Effector CD8-positive, alpha-beta T cell (primary cell): Measurements from ENCODE around the gene MAMDC4.
"Not testable (repeated sequence)": the region's sequence is repeated elsewhere in the genome, so short reads cannot be mapped to it uniquely, and the experiment has no call there.

Source experiments
- DNase-seq: peaks from one replicate; lab custom pipeline; 2025; lab: John Stamatoyannopoulos, UW

Gene MAMDC4

DNA sequence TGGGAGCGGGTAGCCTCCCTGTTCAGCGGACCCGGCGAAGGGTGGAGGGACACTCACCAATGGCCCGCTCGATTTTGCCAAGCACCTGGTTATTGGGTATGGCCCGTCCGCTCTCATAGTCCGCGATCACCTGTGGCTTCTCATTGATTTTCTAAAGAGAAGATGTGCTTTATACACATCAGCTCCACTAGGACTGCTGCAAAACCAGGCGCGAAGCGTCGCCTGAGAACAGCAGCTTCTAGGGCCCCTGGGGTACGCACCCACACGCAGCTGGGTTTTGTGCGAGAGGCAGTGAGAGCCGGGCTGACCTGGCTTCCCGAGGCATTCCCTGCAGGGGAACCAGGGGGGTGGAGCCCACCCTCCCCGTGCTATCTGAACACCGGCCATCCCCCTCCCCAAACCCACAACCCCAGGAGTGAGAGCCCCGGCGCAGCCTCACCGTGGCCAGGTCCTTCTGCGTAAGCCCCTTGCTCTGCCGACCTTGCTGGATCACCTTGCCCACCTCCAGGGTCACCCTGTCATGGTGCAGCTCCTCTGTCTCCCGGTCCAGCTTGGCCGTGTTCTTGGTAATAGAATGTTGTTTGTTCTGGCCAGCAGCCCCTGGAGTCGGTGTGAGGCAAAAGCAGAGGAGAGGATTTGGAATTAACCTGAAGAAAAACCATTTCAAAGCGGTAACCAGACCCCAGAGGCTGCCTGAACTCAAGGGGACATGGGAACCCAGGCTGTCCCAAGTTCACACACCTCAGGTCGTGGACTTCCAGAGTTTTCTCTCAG is 10.9 kb downstream of the MAMDC4 start:
- DNase-seq = no peak

DNA sequence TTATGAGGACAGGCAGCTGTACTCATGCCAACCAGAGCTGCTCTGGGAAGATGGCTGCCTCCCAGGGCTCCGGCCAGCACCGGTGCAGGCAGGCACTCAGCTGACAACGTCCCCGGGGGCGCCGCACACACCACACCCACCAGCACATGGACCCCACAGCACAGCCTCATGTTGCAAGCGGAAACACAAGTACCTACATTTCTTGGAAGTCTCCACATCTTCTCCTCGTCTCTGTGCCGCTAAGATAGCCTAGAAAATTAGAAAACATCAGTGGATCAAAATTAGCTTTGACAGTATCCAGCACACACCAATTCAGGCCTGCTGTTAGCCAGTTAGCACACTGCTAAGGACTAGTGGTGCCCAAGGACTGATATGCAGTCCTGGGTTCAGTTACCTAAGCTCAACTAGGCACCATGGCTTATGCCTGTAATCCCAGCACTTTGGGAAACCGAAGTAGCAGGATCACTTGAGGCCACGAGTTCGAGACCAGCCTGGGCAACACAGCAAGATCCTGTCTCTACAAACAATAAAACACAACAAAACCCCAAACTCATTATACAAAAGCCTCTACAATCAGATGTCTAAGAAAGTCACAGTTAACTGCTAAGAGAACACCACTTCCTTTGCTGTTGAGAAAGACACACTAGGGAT is 11.6 kb downstream of the MAMDC4 start:
- no peak for DNase-seq

DNA sequence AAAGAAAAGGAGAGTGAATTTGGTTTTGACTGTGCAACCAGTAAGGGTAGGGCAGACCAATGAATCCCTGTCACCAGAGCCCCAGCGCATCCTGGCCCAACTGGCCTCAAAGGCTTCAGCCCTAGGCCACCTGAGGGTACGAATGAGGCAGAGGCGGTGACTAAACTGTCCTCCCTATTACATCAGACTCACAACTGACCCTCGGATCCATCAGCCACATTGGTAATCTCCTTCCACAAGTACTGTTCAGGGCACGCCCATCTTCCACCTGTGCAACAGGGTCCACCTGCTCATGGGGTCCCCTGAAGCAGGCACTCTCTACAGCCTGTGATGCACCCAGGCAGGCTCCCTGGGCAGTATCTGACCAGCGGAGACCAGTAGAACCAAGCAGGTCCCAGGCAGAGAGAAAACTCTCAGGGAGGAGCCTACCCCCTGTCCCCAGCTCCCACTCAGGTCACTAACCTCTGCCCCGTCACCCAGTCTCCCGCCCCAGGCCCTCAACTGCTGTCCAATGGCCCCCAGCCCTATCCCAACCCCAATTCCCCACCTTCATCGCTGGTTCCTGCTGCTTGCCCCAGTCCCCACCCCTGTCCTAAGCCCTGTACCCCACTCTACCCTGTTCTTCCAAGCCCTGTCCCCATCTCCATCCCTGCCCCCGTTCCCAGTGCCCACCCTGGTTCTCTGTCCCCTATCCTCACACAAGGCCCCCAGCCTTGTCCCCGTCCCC is 13.1 kb downstream of the MAMDC4 start:
- no peak for DNase-seq

DNA sequence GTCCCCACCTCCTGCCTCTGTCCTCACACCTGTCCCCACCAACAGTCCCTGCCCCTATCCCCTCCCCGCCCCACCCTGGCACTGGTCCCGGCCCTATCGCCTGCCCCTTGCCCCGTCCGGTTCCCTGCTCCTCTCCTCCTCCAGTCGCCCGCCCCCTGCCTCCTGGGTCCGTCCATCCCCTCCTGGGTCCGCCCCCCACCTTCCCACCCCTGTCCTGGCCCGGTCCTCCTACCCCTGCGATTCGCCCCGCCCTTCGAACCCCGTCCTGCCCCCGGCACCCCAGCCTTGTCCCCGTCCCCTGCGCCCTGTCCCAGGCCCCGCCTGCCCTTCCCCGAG is 13.6 kb downstream of the MAMDC4 start:
- DNase-seq = no peak

DNA sequence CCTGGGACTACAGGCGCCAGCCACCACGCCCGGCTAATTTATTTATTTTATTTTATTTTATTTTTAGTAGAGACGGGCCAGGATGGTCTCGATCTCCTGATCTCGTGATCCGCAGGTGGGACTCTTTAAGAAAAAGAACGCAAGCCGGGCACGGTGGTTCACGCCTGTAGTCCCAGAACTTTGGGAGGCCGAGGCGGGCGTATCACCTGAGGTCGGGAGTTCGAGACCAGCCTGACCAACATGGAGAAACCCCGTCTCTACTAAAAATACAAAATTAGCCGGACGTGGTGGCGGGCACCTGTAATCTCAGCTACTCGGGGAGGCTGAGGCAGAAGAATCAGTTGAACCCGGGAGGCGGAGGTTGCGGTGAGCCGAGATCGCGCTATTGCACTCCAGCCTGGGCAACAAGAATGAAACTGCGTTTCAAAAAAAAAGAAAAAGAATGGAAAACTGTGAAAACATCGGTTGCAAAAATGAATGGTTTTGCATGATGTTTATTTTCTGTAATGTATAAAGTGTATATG is 14.8 kb downstream of the MAMDC4 start:
- DNase-seq = not testable (repeated sequence)

DNA sequence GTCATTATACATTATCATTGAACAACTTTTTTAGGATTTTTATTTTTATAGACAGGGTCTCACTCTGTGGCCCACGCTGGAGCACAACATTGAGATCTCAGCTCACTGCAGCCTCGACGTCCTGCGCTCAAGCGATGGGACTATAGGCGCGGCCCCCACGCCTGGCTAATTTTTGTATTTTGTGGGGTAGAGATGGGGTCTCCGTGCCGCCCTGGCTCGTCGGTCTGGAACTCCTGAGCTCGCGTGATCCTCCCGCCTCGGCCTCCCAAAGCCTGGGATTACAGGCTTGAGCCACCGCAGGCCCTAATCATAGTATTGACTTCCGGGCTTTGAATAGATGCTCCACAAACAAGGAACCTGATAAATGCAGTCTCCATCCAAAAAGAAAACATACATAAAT is 15.3 kb downstream of the MAMDC4 start:
- no peak for DNase-seq

DNA sequence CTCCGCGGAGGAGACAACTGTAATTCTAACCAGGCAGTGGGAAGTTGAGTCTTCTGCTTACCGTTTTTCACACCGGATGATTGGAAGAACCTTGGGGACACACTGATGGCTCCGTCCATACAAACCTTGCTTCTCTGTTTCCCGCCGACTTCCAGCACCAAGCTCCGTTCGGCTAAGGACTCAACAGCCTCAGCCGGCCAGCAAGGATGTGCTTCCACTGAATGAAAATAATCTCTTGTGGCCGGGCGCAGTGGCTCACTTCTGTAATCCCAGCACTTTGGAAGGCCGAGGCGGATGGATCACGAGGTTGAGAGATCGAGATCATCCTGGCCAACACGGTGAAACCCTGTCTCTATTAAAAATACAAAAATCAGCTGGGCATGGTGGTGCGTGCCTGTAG is 15.8 kb downstream of the MAMDC4 start:
- no peak for DNase-seq

DNA sequence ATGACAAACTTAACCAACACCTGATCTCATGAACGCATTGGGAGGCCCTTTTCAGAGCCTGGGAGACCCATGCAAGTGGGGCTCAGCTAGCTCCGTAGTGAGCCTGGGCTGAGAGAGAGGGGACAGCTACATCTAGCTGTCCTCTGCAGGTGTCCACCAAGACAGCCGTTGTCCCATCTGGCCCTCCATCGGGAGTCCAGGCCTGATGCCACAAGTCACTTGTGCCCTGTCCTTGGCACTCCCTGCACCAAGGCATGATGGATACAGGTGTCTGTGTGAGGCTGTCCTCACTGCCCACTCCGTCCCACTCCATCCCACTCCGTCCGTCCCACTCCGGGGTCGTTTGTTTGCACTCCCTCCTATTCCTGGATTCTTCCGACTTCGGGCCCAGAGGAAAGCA is 16.5 kb downstream of the MAMDC4 start:
- DNase-seq = no peak

DNA sequence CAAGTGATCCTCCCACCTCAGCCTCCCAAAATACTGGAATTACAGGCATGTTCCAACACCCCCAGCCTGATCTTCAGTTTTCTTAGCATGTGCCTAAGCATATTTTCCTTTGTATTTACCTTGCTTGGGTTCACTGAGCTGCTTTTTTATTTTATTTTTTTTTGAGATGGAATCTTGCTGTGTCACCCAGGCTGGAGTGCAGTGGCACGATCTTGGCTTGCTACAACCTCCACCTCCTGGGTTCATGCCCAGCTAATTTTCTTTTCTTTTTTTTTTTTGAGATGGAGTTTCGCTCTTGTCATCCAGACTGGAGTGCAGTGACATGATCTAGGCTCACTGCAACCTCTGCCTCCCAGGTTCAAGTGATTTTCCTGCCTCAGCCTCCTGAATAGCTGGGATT is 17.5 kb downstream of the MAMDC4 start:
- DNase-seq = not testable (repeated sequence)

DNA sequence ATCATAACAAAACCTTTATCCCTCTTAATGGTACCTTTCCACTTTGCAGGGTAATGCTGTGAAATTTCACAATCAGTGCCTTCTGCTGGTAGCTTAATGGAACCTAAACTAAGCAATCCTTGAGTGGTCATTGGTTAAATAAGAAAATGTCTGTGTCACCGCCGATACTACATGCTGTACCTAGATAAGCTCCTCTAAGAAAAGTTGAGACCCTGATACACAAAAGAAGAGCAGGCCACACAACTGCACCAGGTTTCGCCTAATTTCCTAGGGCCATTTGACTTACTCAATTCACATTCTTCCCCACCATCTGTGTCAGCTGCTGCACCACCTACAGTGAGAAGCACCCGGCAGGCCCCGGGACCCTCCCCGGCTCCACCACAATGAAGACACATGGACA is 23.0 kb downstream of the MAMDC4 start:
- no peak for DNase-seq

DNA sequence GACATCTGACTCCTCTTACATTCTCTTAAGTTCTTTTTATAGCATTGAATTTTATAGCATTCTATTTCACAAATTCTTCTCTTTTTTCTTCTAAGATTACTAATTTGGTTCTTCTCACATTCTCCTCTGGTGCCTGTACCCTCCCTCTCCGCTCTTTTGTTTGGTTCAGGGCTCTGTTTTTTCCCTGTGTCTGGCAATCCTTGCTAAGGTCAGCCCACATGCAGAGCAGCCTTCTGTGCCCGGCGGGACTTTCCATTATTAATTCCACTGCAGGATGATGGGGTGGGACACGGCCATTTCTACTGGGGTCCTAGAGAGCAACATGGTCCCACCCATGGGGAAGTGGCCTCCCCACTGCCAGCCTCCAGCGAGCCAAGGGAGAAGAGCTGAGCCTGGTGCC is 24.3 kb downstream of the MAMDC4 start:
- no peak for DNase-seq

DNA sequence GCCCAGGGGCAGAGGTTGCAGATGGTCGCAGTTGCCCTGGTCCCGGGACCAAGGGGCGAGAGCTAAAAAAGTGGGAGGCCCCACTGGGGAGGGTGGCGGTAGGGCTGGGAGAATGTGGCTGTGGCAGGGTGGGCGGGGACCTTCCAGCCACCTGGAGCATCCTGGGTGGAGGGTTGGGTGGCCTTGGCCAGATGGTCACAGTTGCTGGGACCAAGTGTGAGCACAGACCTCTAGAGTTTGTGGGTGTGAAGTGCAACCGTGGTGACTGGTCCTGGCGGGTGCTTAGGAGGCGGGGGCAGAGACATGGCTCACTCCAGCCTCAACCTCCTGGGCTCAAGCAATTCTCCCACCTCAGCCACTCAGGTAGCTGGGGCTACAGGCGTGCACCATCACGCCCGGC is 28.5 kb downstream of the MAMDC4 start:
- no peak for DNase-seq

DNA sequence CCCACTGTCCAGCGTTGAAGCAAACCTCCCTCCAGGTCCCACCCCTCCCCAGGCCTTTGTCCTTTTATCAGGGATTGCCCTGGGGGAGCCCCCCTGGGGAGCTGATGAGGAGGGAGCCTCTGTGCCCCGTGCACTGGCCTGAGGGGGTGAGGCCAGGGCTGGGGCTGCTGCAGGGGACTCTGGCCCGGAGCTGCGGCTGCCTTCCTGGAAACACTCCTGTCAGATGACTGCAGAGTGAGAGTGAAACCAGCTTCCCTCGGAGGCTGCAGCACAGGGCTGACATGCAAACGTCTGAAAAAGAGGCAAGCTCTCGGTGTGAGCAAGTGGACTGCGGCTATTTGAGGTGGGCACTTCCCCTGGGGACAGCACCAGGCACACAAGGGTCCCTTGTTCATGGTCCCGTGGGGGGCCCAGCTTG is 29.6 kb downstream of the MAMDC4 start:
- no peak for DNase-seq

DNA sequence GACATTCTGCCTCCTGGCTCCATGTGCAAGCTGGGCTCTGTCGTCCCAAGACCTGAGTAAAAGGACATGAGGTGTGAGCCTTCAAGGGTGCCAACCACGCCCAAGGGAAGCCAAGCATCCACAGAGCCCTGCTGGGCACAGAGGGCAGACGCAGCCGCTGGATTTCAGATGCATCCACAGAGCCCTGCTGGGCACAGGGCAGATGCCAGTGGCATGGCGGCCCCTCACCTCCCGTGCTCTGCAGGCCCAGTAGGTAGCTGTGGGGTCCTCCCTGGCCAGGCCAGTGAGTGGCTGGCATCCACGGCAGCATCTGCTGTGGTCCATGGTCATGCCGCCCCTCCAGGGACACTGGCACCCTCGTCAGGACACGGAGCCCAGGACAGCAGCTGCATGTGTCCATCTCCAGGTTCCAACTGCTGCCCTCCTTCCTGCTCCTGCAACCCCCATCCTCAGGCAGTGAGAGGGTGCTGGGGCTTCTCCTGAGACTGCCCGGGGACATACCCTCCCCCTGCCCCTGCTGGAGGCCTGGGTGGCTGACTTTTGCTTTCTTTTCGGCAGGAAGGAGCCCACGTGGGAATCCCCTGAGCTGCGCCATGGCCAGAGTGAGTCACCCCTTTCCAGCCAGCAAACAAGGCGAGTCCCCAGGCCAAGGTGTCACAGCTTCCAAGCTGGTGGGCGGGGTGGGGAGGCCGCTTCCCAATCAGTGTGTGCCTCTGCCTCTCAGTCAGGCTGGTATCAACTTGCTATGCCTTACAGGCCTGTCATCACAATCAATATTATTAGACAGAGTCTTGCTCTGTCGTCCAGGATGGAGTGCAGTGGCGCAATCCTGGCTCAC is 30.2 kb downstream of the MAMDC4 start:
- DNase-seq = peak; percentile 62

DNA sequence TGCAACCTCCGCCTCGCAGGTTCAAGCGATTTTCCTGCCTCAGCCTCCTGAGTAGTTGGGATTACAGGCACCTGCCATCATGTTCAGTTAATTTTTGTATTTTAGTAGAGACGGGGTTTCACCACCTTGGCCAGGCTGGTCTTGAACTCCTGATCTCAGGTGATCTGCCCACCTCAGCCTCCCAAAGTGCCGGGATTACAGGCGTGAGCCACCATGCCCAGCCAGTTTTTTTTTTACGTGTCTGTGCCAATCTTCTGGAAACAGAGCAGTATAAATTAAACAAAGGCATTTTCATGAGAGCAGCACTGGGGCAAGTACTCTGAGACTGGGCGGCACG is 30.8 kb downstream of the MAMDC4 start:
- not testable (repeated sequence) for DNase-seq

DNA sequence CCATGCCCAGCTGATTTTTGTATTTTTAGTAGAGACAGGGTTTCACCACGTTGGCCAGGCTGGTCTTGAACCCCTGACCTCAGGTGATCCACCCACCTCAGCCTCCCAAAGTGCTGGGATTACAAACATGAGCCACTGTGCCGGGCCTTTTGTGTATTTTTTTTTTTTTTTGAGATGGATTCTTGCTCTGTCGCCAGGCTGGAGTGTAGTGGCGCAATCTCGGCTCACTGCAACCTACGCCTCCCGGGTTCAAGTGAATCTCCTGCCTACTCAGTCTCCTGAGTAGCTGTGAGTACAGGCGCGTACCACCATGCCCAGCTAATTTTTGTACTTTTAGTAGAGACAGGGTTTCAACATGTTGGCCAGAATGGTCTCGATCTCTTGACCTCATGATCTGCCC is 31.5 kb downstream of the MAMDC4 start:
- not testable (repeated sequence) for DNase-seq

DNA sequence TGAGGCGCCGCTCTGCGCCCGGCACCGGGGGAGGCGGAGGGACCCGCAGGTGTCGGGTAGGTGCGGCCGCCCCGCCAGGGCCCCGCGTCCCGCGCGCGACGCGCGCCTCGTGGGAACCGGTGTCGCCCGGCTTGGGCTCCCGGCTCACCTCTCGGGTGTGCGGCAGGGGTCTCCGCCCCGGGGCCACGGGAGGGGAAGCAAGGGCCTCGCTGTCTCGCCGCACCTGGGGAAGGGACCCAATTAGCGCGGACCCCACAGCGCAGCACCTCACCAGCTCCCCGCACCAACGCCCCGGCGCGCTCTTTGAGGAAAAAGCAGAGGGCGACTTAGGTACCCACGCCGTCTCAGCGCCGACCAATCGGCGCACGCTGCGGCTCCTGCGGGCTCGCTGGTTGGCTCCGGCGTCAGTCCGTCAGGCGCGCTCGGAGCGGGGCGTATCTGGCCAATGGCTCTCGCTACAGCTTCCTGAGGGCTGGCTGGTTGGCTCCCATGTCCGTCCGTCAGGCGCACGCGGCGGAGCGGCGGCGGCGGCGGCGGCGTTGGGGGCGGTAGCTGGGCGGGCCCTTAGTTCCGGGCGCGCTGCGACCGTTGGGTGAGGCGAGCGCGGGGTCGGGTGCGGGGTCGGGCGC is 33.9 kb downstream of the MAMDC4 start, which contains the start of gene TRAF2:
Gene TRAF2 (plus strand): TSS at position 567 of the 629 bp plus-strand sequence. CDS start 12,225 bp downstream, outside the sequence.
- DNase-seq = peak; percentile 92

DNA sequence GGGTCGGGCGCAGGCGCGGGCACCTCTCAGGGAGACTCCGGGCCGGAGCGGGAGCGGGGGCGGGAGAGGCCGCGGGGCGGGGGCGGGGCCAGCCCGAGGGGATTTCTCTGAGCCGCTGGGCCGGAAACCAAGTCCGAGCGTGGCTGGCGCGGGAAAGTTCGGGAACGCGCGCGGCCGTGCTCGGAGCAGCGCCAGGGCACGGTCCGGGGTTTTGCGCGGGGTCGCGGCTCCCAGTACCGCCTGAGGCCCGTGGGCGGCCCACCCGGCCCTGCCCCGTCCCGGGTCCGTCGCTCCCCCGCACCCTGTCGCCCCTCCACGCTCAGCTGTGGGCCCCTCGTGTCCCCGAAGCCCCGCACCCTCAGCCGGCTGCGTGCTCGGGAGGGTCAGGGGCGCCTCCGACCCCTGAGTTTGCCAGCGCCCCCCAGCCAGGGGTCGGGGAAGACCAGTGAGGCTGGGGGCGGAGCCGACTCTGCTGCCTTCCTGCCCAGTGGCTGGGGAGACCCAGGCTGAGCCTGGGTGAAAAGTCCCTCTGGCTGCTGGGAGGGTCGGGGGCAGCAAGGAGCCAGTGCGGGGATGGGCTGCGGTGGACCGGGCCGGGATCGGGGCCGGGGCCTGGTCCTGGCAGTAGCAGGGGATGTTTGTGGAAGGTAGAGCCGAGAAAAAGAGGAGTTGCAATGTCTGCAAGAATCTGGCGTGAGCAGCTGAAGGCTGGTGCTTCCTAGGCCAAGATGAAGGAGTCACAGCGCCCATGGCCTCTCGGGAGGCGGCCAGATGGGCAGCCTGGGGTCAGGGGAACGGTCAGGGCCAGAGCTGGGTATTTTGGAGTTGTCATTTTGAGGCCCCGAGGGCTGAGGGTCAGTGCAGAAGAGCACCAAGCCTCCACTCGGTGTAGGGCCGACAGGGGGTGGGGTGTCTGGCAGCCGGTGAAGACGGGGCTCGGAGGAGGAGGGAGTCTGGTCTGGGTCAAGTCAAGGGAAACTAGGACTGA is 34.8 kb downstream of the MAMDC4 start:
- peak; percentile 78 for DNase-seq

DNA sequence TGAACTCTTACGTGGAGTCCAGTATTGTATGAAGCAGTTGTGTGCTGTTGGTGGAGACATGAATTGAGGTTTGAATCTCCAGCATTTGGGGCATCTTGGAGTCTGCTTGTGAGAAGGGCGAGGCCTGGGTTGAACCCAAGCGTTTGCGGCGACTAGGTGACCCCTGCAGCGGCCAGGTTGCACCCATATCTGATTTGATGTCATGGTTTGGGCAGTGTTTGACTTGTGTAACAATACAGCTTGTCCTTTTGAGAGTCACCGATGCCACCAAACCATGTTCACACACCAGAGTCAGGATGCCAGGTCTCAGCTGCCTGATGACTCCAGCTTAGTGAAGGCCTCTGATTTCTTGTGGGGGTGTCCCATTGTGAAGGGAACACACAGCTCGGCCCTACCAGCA is 36.3 kb downstream of the MAMDC4 start:
- DNase-seq = no peak

DNA sequence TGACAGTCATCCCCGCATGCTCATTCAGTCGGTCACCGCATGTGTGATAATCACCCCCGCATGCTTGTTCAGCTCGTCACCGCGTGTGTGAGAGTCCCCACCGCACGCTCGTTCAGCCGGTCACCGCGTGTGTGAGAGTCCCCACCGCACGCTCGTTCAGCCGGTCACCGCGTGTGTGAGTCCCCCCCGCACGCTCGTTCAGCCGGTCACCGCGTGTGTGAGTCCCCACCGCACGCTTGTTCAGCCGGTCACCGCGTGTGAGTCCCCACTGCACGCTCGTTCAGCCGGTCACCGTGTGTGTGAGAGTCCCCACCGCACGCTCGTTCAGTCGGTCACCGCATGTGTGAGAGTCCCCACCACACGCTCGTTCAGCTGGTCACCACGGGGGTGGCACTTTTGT is 37.7 kb downstream of the MAMDC4 start:
- DNase-seq = no peak
